NCI-H69 (cell line): ENCODE results near the gene PLVAP.

Experiments used
- DNase-seq: peaks from one replicate; lab custom pipeline; 2025; lab: John Stamatoyannopoulos, UW

PLVAP gene

GRCh38 chr19:17321655-17322489 lies 55.3 kb downstream of the PLVAP start:
- no peak for DNase-seq

GRCh38 chr19:17320435-17320834 lies 56.7 kb downstream of the PLVAP start:
- no peak for DNase-seq

GRCh38 chr19:17319473-17320238 lies 57.5 kb downstream of the PLVAP start:
- no peak for DNase-seq

- no peak for DNase-seq
Measured at GRCh38 chr19:17318966-17319365, 58.2 kb downstream of the PLVAP start.

- DNase-seq = no peak
Measured at GRCh38 chr19:17314007-17314593, 63.0 kb downstream of the PLVAP start.

- no peak for DNase-seq
Measured at GRCh38 chr19:17312189-17313113, 64.7 kb downstream of the PLVAP start.

GRCh38 chr19:17311455-17312188 lies 65.5 kb downstream of the PLVAP start:
- no peak for DNase-seq

GRCh38 chr19:17309965-17310461 lies 67.1 kb downstream of the PLVAP start:
- no peak for DNase-seq

GRCh38 chr19:17309198-17309964 lies 67.8 kb downstream of the PLVAP start, which contains the start of gene DDA1:
DDA1 (plus strand) TSS chr19:17309563; CDS start chr19:17309655, 92 bp downstream.
- DNase-seq = peak; percentile 100

GRCh38 chr19:17307876-17308377 lies 69.2 kb downstream of the PLVAP start:
- DNase-seq = no peak

GRCh38 chr19:17306285-17306714 lies 70.8 kb downstream of the PLVAP start:
- peak; percentile 69 for DNase-seq

GRCh38 chr19:17305517-17306284 lies 71.4 kb downstream of the PLVAP start, which contains the start of gene MRPL34:
MRPL34 (plus strand) TSS chr19:17305872; CDS start chr19:17305893, 21 bp downstream.
- DNase-seq = peak; percentile 100

GRCh38 chr19:17305216-17305516 lies 72.0 kb downstream of the PLVAP start:
- no peak for DNase-seq

GRCh38 chr19:17304386-17305215 lies 72.5 kb downstream of the PLVAP start:
- DNase-seq = peak; percentile 59

- DNase-seq = peak; percentile 33
Measured at GRCh38 chr19:17303940-17304267, 73.2 kb downstream of the PLVAP start.

- DNase-seq = peak; percentile 97
Measured at GRCh38 chr19:17303167-17303939, 73.8 kb downstream of the PLVAP start, which contains the start of gene ABHD8. ABHD8 (minus strand) TSS chr19:17303425; CDS start chr19:17301616, 1,809 bp downstream.
